ENCODE results near the gene CTTNBP2NL. TPM values are rescaled to one million over a fixed set of nuclear protein-coding genes. Genes with fewer than 3 reads are reported as not detected.

CTTNBP2NL gene
- total RNA-seq, 1 donor from 2014 or later: 66.2 TPM

- TF ChIP-seq CTCF (IDR thresholded peaks at IDR 0.05; ENCODE audit: partially characterized antibody, unreplicated experiment): no peak
- H3K27me3 Mint-ChIP-seq (ENCODE audit: unreplicated experiment): peaks cover 3% of the 10 kb centered on the region
- no peak for DNase-seq
- no peak overlapping the region for H3K27ac Mint-ChIP-seq (ENCODE audit: unreplicated experiment)
- no peak overlapping the region for H3K4me3 Mint-ChIP-seq (ENCODE audit: unreplicated experiment)
- no peaks in the 10 kb centered on the region for H3K4me1 Mint-ChIP-seq (ENCODE audit: low read depth, unreplicated experiment)
- H3K36me3 Mint-ChIP-seq (ENCODE audit: unreplicated experiment): no peaks in the 10 kb centered on the region
- no peaks in the 10 kb centered on the region for H3K9me3 Mint-ChIP-seq (ENCODE audit: unreplicated experiment)
Measured at GRCh38 chr1:112496290-112496689, 100.3 kb downstream of the CTTNBP2NL start.

GRCh38 chr1:112501810-112502641, 106.0 kb downstream of the CTTNBP2NL start:
- DNase-seq: peak; percentile 64
- H3K4me3 Mint-ChIP-seq (ENCODE audit: unreplicated experiment): peak overlapping the region; percentile 83
- no peaks in the 10 kb centered on the region for H3K36me3 Mint-ChIP-seq (ENCODE audit: unreplicated experiment)
- TF ChIP-seq CTCF (IDR thresholded peaks at IDR 0.05; ENCODE audit: partially characterized antibody, unreplicated experiment): no peak
- H3K27me3 Mint-ChIP-seq (ENCODE audit: unreplicated experiment): peaks cover 19% of the 10 kb centered on the region
- no peaks in the 10 kb centered on the region for H3K9me3 Mint-ChIP-seq (ENCODE audit: unreplicated experiment)
- no peak overlapping the region for H3K27ac Mint-ChIP-seq (ENCODE audit: unreplicated experiment)
- H3K4me1 Mint-ChIP-seq (ENCODE audit: low read depth, unreplicated experiment): peaks cover 3% of the 10 kb centered on the region

- H3K4me3 Mint-ChIP-seq (ENCODE audit: unreplicated experiment): peak overlapping the region; percentile 63
- no peak for TF ChIP-seq CTCF (IDR thresholded peaks at IDR 0.05; ENCODE audit: partially characterized antibody, unreplicated experiment)
- peaks cover 24% of the 10 kb centered on the region for H3K27me3 Mint-ChIP-seq (ENCODE audit: unreplicated experiment)
- H3K27ac Mint-ChIP-seq (ENCODE audit: unreplicated experiment): no peak overlapping the region
- peaks cover 2% of the 10 kb centered on the region for H3K9me3 Mint-ChIP-seq (ENCODE audit: unreplicated experiment)
- no peak for DNase-seq
- H3K4me1 Mint-ChIP-seq (ENCODE audit: low read depth, unreplicated experiment): peaks cover 5% of the 10 kb centered on the region
- H3K36me3 Mint-ChIP-seq (ENCODE audit: unreplicated experiment): no peaks in the 10 kb centered on the region
Measured at GRCh38 chr1:112502826-112503225, 106.8 kb downstream of the CTTNBP2NL start.

GRCh38 chr1:112504001-112504660, 108.1 kb downstream of the CTTNBP2NL start:
- Mint-ChIP-seq H3K4me3 (ENCODE audit: unreplicated experiment) (no peak overlapping the region), H3K27me3 (ENCODE audit: unreplicated experiment) (peaks cover 24% of the 10 kb centered on the region), H3K4me1 (ENCODE audit: low read depth, unreplicated experiment) (peaks cover 5% of the 10 kb centered on the region), H3K27ac (ENCODE audit: unreplicated experiment) (no peak overlapping the region), H3K36me3 (ENCODE audit: unreplicated experiment) (no peaks in the 10 kb centered on the region), H3K9me3 (ENCODE audit: unreplicated experiment) (peaks cover 2% of the 10 kb centered on the region)
- DNase-seq: no peak
- TF ChIP-seq CTCF (IDR thresholded peaks at IDR 0.05; ENCODE audit: partially characterized antibody, unreplicated experiment): no peak
